HG03521 (cell line): ENCODE results near the gene PIP4K2A.

Source experiments
- ATAC-seq: cut with Tn5 transposase; IDR thresholded peaks from one replicate; pipeline ENCODE4 v1.9.1; 2021; ENCODE audit warnings: mild to moderate bottlenecking, moderate library complexity; ENCODE audit not compliant: unreplicated experiment

PIP4K2A gene

GRCh38 chr10:22604344-22605126 lies 109.8 kb downstream of the PIP4K2A start:
- no peak for ATAC-seq

GRCh38 chr10:22603581-22603980 lies 110.8 kb downstream of the PIP4K2A start:
- no peak for ATAC-seq

DNA sequence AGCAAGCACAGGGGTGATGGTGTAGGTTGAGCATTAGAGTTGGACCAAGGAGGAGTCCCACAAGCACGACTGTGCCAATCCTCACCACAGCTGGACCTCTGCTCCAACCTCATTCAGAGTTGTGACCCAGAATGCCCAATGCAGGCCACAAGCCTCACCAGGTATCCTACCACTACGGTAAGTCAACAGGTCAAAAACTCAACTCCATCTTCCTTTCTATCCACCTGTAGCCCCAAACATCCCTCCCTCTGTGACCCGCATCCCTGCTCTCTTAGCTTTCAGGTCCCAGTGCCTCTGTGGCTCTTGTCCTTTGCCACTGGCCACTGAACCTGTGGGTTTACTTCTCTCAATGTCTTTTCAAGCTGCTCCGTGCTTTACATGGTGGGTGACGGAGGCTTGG lies 112.8 kb downstream of the PIP4K2A start:
- ATAC-seq: no peak

DNA sequence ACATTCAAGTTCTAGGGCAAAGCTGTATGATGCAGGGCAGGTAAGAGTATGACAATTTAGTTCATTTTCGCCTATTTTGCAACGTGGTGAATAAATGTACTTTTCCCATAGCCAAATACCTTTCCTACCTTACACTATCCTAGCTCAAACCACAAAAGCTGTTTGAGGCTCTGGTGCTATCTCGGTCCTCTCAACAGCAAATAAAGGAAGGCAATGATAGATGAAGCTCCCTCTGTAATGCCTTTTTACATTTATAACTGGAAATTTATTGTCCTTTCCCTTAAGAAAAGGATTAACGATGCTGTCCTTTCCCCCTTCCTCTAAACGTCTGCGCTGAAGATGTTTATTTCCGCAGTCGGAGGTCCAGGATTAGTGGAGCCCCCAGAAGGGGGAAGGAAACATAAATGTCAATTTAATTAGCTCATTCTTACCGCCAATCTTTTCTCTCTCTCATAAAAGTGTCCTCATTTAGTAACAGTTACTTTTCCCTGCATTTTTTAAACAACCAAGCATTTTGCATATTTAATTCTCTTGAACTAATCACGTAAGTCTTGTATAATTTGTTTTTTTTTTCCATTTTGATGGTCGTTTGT lies 114.6 kb downstream of the PIP4K2A start:
- ATAC-seq: no peak

GRCh38 chr10:22599048-22599561 lies 115.3 kb downstream of the PIP4K2A start:
- no peak for ATAC-seq

GRCh38 chr10:22598478-22598877 lies 115.9 kb downstream of the PIP4K2A start:
- no peak for ATAC-seq

- ATAC-seq: peak; percentile 89
These were observed 117.2 kb downstream of the PIP4K2A start for GRCh38 chr10:22597138-22597537.

DNA sequence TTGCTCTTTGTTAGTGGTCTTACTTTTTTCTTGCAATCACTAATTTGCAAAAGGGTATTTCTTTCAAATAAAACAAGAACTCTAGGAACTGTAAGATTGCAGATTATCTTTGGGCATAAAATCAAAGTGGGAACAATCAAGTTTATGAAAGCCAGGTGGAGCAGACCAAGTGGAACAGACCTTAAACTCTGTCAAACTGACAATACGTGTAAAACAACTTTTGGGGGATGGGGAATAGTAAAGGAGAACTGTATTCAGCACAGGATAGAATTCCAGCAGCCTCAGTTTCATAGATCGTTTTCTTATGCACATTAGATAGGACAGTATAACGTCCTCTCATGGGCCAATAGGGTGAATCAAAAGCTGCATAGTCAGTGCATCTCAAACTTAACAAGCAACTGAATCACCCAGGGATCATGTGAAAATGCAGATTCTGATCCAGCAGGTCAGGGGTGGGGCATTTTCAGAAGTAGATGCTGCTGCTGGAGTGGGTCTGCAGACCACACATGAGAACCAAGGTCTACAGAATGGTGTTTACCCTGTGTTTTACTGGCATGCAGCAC lies 120.7 kb downstream of the PIP4K2A start:
- ATAC-seq: no peak

DNA sequence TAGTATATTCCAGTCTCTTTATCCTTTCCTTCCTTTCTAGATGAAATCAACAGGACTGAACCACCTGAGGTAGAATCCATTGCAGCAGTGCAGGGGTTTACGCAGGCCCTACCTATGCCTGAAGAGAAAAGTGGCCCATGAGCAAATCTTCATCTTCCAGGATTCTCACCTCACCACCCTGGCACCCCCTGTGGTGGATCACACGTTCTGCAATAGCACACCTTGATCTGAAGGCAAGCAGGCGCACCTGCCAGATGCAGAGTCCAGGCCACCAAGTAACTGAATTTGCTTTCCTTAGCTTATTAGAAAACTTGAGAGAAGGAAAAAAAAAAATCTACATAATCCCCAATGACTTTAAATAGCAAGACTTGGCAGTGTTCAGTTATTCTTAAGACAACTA lies 121.4 kb downstream of the PIP4K2A start:
- ATAC-seq: no peak

GRCh38 chr10:22589851-22590514 lies 124.4 kb downstream of the PIP4K2A start:
- no peak for ATAC-seq

DNA sequence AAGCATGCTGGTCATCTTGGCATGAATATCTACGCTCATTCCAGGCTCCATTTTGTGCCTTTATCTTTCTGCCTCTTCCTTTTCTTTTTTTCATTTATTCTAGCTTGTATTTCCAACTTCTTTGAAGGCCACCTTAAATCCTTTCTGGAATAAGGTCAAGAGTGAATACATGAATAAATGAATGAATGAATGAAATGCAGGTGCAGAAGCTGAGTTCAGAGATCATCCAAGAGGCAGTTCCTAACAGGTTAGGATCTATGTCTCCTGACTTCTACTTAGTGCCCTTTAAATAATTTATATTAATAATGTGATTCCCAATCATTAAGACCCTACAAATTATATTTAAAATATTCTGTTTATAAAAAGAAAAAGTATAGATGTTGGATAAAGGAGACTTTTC lies 125.9 kb downstream of the PIP4K2A start:
- ATAC-seq: no peak

DNA sequence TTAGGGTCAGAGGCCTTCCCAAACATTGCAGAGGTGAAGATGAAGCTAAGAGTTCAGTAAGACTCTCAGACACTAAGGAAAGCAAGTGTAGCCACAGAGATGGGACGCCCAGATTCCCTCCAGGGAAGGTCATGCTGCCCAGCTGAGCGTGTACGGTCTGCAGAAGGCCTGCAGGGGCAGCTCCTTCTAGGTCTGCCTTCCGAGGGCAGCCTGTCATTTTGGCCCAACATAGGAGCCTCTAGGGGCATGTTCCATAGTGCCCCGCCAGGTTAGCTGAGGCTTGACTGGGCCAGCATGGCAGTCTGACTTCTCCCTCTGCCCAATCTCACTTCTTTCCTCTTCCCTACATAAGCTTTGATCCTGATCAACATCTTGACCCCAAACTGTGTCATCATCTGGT lies 130.7 kb downstream of the PIP4K2A start:
- no peak for ATAC-seq

DNA sequence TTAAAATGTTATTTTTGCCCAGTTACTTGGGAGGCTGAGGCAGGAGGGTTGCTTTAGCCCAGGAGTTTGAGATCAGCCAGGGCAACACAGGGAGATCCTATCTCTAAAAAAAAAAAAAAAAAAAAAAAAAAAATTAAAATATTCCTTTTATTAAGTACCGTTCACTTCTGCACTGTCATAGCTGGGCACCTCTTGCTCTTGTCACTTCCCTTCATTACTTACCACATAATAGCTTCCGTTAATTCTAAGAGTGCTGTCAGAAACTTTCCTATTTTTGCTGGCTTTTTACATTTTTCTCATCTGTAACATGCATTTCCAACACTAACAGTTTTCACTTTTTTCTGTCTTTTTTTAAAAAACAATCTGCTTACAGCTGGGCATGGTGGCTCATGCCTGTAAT lies 132.9 kb downstream of the PIP4K2A start:
- no peak for ATAC-seq

DNA sequence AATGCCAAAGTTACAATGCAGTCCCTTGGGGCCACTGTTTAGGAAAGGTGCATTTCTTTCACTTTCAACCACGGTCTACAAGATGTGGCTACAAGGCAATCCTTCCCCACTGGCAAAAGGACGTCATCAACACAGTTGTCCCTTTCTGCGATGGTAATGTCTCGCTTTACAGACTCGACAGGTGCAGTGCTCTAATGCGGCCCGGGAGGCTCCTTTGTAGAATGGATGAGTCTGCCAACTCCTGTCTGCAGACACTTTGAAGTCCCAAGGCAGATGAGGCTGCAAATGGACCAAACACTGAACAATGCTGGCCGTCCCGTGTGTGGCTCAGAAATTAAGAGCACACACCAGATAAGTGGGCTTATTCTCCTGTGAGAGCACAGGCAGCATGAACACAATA lies 133.7 kb downstream of the PIP4K2A start:
- no peak for ATAC-seq

- no peak for ATAC-seq
These were observed 134.6 kb downstream of the PIP4K2A start for GRCh38 chr10:22579826-22580225.

DNA sequence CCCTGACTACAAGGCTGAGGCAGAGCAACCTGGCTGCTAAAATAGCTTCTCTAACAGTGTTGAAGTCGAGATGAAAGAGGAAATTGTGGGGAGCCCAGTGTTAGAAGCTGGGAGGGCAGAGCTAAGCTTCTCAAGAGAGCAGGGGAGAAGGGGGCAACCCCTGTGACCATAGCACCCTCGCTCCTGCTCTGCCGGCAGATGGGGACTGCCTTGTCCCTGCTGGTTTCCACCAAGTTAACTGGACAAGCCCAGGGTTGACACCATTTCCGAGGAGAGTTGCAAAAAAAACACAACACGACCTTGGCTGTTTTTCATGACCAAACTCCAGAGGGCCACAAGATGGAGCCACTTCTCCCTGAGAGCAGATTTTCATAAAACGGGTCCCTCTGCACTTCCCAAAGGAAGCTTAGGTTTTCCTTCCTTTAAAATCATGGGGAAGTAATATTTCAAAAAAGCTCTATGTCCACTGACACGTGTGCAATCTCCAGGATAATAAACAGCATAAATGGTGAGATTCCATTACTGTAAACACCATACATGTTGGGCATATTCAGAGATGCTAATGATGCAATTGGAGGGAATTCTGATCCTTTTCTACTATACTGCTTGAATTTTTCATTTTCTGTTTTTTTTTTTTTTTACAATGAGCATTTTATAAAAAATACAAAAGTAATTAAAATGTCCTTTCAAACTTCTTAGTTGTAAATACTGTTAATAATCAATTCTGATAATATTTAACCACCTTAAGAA lies 140.4 kb downstream of the PIP4K2A start:
- no peak for ATAC-seq

- no peak for ATAC-seq
These were observed 143.5 kb downstream of the PIP4K2A start for GRCh38 chr10:22570733-22571430.

DNA sequence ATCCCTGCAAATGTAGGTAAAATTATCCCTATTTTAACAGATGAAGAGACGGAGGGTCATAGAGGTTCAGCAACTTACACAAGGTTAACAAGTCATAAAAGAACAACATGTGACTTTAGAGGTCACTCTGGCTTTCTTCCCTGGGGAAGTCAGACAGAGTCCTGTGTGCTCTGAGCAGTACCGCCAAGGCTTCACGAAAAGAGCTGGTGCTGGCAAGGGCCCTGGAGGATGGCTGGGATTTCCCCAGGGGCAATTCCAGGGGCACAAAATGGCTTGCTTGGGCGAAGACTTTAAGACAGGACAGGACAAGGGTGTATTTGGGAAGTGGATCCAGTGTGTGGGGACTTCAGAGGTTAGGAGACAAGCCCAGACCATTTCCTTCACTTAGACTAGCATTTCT lies 144.1 kb downstream of the PIP4K2A start:
- no peak for ATAC-seq

DNA sequence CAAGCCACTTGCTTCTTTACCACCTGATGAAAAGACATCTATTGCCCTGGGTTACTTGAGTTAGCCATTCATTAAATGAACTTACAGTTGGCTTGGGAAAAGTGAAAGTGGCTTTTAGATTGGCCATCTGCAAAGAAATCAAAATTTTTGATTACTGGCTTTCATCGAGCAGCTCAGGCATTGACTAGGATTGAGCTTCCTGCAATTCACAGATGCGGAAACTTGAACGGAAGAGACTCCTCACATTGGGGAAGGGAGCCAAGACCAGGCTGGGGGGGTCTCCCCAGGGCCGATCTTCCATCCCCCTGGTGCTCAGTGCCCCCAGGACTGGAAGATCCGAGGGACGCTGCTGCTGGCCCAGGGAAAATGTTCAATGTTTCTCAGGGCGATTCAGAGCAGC lies 145.4 kb downstream of the PIP4K2A start:
- no peak for ATAC-seq

DNA sequence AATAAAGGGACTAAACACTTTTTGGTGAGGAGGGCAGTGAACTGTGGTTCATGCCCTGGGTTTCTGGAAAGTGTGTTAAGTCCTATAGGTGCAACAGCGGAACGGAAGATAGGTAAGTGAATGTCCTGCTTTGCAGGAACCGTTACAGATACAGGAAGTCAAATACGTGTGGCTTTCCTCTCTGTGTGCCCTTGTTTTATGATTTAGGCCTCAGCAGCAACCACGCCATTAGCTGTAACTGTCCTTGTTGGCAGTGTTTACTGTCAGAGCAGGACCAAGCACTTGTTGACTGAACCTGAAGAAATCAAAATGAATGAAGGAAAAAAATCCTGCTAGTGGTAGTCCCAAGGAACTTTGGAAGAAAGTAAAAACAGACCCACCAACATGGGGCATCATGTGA lies 150.3 kb downstream of the PIP4K2A start:
- no peak for ATAC-seq
